ENCODE results near the gene TMEM86A.

GRCh38 chr11:18749681-18750319 is 51.2 kb downstream of the TMEM86A start:
- TF ChIP-seq CTCF (IDR thresholded peaks at IDR 0.05; ENCODE audit: insufficient read depth, low read length) (no peak), REST (IDR thresholded peaks at IDR 0.05; ENCODE audit: insufficient replicate concordance, low read depth) (no peak), POLR2AphosphoS5 (IDR thresholded peaks at IDR 0.05; ENCODE audit: low read depth) (no peak)
